Endothelial cell of umbilical vein (primary cell): Measurements from ENCODE around the gene PRIMA1. TPM values are rescaled to one million over a fixed set of nuclear protein-coding genes. Genes with fewer than 3 reads are reported as not detected.

Source experiments
- BruUV-seq: library from RNA; stranded (reverse); fragments of 400-500 nt; replicated peaks from 2 replicates; lab custom pipeline; 2021; lab: Mats Ljungman, UMichigan
- CTCF ChIA-PET: fragments of 300-600, 350-600 bp; sonication (Branson Sonifier 250); formaldehyde crosslinking; loops from one replicate; lab custom pipeline; 2021; ENCODE audit warnings: antibody characterized with exemption, inconsistent platforms; lab: Charles Lee
- POLR2A ChIA-PET: fragments of 300-600, 350-600 bp; sonication (Branson Sonifier 250); formaldehyde crosslinking; loops from one replicate; lab custom pipeline; 2021; ENCODE audit warnings: antibody characterized with exemption, inconsistent platforms; lab: Charles Lee
- DNase-seq: peaks from one replicate; pipeline ENCODE4 v3.0.0-alpha.2; 2011; ENCODE audit warnings: low read depth, low spot score
- FAIRE-seq: peaks from 2 replicates; lab custom pipeline; 2011; peaks lifted over from hg19 to GRCh38; lab: Jason Lieb, UNC
- H2AFZ ChIP-seq: 2 replicates; pipeline ENCODE4 v1.6.0; 2012; ENCODE audit warnings: low read depth, low read length, control low read depth, inconsistent platforms
- H3K27ac ChIP-seq: 2 replicates; pipeline ENCODE4 v1.5.1; 2011; ENCODE audit warnings: low read depth, mild to moderate bottlenecking, control low read depth, low read length, moderate library complexity; ENCODE audit not compliant: insufficient read depth
- H3K27me3 ChIP-seq, 2 experiments: 2 replicates each; pipeline versions ENCODE4 v1.6.0 to v1.6.1; 2011; ENCODE audit warnings: low read length in 2 of 2, mixed read lengths in 1 of 2; ENCODE audit not compliant: control insufficient read depth in 2 of 2, insufficient read depth in 2 of 2
- H3K36me3 ChIP-seq, 2 experiments: 2 replicates in 1 of 2; 3 replicates in 1 of 2; pipeline ENCODE4 v1.5.1; 2011; ENCODE audit warnings: low read length in 2 of 2, mild to moderate bottlenecking in 1 of 2, moderate library complexity in 1 of 2; ENCODE audit not compliant: control insufficient read depth in 2 of 2, insufficient read depth in 2 of 2; ENCODE audit errors: extremely low read depth in 1 of 2
- H3K4me1 ChIP-seq: 3 replicates; pipeline ENCODE4 v1.5.1; 2011; ENCODE audit warnings: mild to moderate bottlenecking, low read length; ENCODE audit not compliant: control insufficient read depth, insufficient read depth; ENCODE audit errors: extremely low read depth
- H3K4me2 ChIP-seq: 2 replicates; pipeline ENCODE4 v1.6.1; 2011; ENCODE audit warnings: low read length, control low read depth, mixed read lengths; ENCODE audit not compliant: insufficient read depth
- H3K4me3 ChIP-seq, 3 experiments: fragments of 200-600 bp in 1 of 3; sonication (generic), shearing (Covaris generic) in 1 of 3; replicated peaks in 1 of 3; 2 replicates each; pipeline ENCODE4 v1.5.1; 2011 to 2016; ENCODE audit warnings: control low read depth in 3 of 3, low read length in 3 of 3, mild to moderate bottlenecking in 2 of 3, inconsistent platforms in 1 of 3, low read depth in 1 of 3, moderate library complexity in 1 of 3; ENCODE audit not compliant: insufficient read depth in 1 of 3
- H3K79me2 ChIP-seq: 2 replicates; pipeline ENCODE4 v1.6.0; 2012; ENCODE audit warnings: low read length, inconsistent platforms; ENCODE audit not compliant: control insufficient read depth, insufficient read depth
- H3K9ac ChIP-seq: replicated peaks from 2 replicates; pipeline ENCODE3; 2011; ENCODE audit warnings: low read length, control low read depth; ENCODE audit not compliant: insufficient read depth; ENCODE audit errors: extremely low read depth
- H3K9me1 ChIP-seq: replicated peaks from 3 replicates; pipeline ENCODE4 v1.6.0; 2011; ENCODE audit warnings: mild to moderate bottlenecking, low read length; ENCODE audit not compliant: control insufficient read depth, insufficient read depth; ENCODE audit errors: extremely low read depth
- H3K9me3 ChIP-seq: replicated peaks from 2 replicates; pipeline ENCODE4 v1.5.1; 2012; ENCODE audit warnings: low read length, inconsistent platforms; ENCODE audit not compliant: control insufficient read depth, insufficient read depth
- H4K20me1 ChIP-seq: replicated peaks from 2 replicates; pipeline ENCODE3; 2011; ENCODE audit warnings: mild to moderate bottlenecking, low read length; ENCODE audit not compliant: control insufficient read depth, insufficient read depth; ENCODE audit errors: extremely low read depth
- FOS ChIP-seq: IDR thresholded peaks from 2 replicates; pipeline ENCODE4 v1.6.1; 2011; ENCODE audit warnings: mild to moderate bottlenecking, low read length, moderate library complexity, borderline replicate concordance; ENCODE audit not compliant: insufficient read depth
- MAX ChIP-seq: IDR thresholded peaks from 2 replicates; pipeline ENCODE4 v1.6.1; 2011; ENCODE audit not compliant: insufficient read depth, insufficient read length
- MYC ChIP-seq: IDR thresholded peaks from one replicate; pipeline ENCODE4 v1.6.1; 2011; ENCODE audit warnings: mild to moderate bottlenecking, low read depth, low read length
- POLR2A ChIP-seq: IDR thresholded peaks from 2 replicates; pipeline ENCODE4 v1.6.1; 2012; ENCODE audit warnings: low read depth, mild to moderate bottlenecking, control low read depth, low read length
- POLR2AphosphoS5 ChIP-seq: IDR thresholded peaks from 2 replicates; pipeline ENCODE4 v1.6.1; 2012; ENCODE audit warnings: low read depth, mild to moderate bottlenecking, control low read depth, low read length, moderate library complexity; ENCODE audit not compliant: insufficient read depth
- dilution Hi-C: fragments of 300-500 bp; cut with MboI; formaldehyde crosslinking; loops from one replicate; pipeline ENCODE4 v1.15.0; 2019; ENCODE audit warnings: low sequenced_read_pairs; ENCODE audit not compliant: extremely low pct_ligation_motif_present
- intact Hi-C: fragments of 100-400 bp; cut with micrococcal nuclease; formaldehyde crosslinking; loops from one replicate; pipeline ENCODE4 v1.10.0; 2022
- polyA plus RNA-seq, 4 experiments: library from polyadenylated mRNA; depleted of rRNA in 3 of 4; stranded (reverse) in 3 of 4; unstranded in 1 of 4; fragments of >200 nt; gene quantifications; 2 replicates each; pipeline versions ENCODE4 v1.2.1 to v1.2.3, GENCODE V29; 2011 to 2012; ENCODE audit warnings: missing spikeins in 1 of 4
- total RNA-seq: library from RNA; stranded (reverse); gene quantifications from 2 replicates; pipeline ENCODE4 v1.2.3, GENCODE V29; 2021

The PRIMA1 gene
- total and polyA plus RNA-seq, 2 donors (not counting 3 experiments of a cell fraction or from before 2014, with no cell fraction given), result not detected

- Histone ChIP-seq H3K9me3 (no peaks in the 10 kb centered on the region), H3K4me2 (no peak overlapping the region), H3K9me1 (no peaks in the 10 kb centered on the region), H3K36me3 (no peaks in the 10 kb centered on the region), H3K27ac (no peak overlapping the region), H3K4me1 (no peaks in the 10 kb centered on the region), H3K4me3 (no peak overlapping the region), H4K20me1 (no peaks in the 10 kb centered on the region), H3K9ac (no peak overlapping the region), H3K79me2 (no peaks in the 10 kb centered on the region), H2AFZ (no peak overlapping the region), H3K27me3 (no peaks in the 10 kb centered on the region)
- BruUV-seq, result no TSS peak
- TF ChIP-seq MAX (no peak), FOS (no peak), POLR2AphosphoS5 (no peak)
- POLR2A ChIA-PET, result no interaction called here
- DNase-seq (no peak), FAIRE-seq (no peak)
- intact Hi-C loops (no loop called here), dilution Hi-C loops (no loop called here)
- CTCF ChIA-PET, result no interaction called here
Observed at GRCh38 chr14:93830753-93831461, 42.6 kb upstream of the PRIMA1 start.

- POLR2A ChIA-PET, result no interaction called here
- intact Hi-C loops, result no loop called here
- no peak for FAIRE-seq
Observed at GRCh38 chr14:93829839-93830481, 41.7 kb upstream of the PRIMA1 start.

More at GRCh38 chr14:93829839-93830481, 41.7 kb upstream of the PRIMA1 start:
- TF ChIP-seq POLR2A, result no peak
- TF ChIP-seq POLR2AphosphoS5, result no peak
- TF ChIP-seq MYC, result no peak
- H3K9ac ChIP-seq, result no peak overlapping the region
- H3K27me3 ChIP-seq, result no peaks in the 10 kb centered on the region
- no TSS peak for BruUV-seq
- no peaks in the 10 kb centered on the region for H3K9me3 ChIP-seq
- H3K4me1 ChIP-seq, result no peaks in the 10 kb centered on the region
- H4K20me1 ChIP-seq, result no peaks in the 10 kb centered on the region
- no peak overlapping the region for H2AFZ ChIP-seq
- H3K36me3 ChIP-seq, result no peaks in the 10 kb centered on the region
- no peak overlapping the region for H3K27ac ChIP-seq
- H3K4me2 ChIP-seq, result no peak overlapping the region
- DNase-seq, result no peak
- no peak overlapping the region for H3K4me3 ChIP-seq
- dilution Hi-C loops, result no loop called here
- CTCF ChIA-PET, result no interaction called here
- H3K9me1 ChIP-seq, result no peaks in the 10 kb centered on the region
- no peaks in the 10 kb centered on the region for H3K79me2 ChIP-seq
